Placental epithelial cell (primary cell): ENCODE data around the gene ACR. TPM values are rescaled to one million over a fixed set of nuclear protein-coding genes. Genes with fewer than 3 reads are reported as not detected.

Experiments
- small RNA-seq: library from RNA; depleted of rRNA; stranded (forward); fragments of <200 nt; gene quantifications from one replicate; pipeline ENCODE3, GENCODE V24; 2012
- total RNA-seq: library from RNA; depleted of rRNA; stranded (reverse); fragments of >200 nt; gene quantifications from 2 replicates; pipeline ENCODE4 v1.2.3, GENCODE V29; 2012

The ACR gene
- not detected in 2 replicates for total RNA-seq

DNA sequence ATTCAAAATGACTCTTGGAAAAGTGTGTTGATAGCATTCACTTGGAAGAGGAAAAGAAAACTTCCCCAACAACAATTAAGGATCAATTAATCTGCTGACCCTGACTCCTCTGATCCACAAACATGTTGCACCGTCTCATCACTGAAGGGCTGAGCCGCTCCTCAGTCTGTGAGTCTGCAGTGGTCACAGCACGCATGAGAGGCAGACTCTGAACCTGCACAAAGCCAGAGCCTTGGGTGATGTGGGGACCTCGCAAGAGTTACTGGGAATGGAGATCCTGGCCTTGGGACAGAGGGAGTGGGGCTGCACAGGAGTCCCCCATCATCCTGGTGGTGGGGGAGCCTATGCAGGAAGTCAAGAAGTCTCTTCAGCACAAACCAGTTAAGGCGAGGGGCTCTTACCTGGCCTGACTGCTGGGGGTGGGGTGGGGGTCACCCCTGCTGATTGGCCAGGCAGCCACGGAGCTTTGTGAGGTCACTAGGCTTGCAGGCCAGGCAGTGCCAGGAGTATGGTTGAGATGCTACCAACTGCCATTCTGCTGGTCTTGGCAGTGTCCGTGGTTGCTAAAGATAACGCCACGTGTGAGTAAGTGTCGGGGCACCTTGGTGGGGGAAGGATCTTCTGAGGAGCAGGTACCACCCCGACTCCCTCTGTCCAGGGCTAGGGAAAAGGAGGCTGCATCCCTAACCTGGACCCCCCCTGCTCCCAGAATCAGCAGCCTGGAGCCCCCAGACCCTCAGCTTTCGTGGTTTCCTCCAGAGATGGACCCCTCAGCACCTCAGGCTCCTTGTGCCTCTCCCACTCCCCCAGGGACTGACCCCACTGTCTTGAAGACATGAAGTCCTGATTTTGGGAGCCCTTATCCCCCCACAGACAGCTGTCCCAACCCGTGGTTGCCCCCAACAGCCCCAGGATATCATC, at the start of gene ACR:
ACR (plus strand) TSS at position 477 of the 921 bp plus-strand sequence; CDS start at position 509, 32 bp downstream.

DNA sequence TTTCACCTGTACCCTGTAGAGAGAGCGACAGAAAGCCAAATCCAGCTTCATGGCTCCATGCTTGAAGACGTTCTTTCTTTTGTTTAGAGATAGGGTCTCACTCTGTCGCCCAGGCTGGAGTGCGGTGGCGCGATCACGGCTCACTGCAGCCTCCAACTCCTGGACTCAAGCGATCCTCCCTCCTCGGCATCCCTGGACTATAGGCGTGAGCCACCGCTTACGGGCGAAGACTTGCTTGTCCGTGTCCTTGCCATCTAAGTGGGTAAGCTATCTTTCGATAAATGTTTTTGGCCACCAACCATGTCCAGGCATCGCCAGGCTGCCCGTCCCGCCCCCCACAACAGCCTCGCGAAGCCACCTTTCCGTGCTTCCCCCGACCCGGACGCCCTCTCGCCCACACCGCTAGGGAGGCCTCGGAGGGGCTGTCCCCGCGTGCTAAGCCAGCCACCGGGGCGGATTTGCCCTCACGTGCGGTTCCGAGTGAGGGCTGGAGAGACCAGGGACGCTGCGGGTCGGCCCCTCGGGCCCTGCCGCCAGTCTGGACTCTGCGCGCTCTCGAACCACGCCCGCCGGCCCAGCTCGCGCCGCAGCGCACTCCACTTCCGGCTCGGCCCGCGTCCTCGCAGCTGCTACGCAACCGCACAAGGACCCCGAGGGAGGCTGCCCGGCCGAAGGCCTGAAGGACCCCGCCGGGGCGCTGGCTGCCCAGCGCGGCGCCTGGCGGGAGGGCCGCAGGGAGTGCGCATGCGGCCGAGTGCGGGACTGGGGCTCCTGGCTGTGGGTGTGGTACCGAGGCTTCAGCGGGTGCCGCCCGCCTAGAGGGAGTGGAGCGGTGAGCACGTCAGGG, 45.3 kb downstream of the ACR start, which contains the start of gene RABL2B:
RABL2B (minus strand) TSS at position 604 of the 847 bp plus-strand sequence. CDS start 1,342 bp downstream, outside the sequence.

Small RNA genes lying within 50 kb of the gene (small RNA-seq; reads per million reads assigned to genes)
- not detected for gene RNU6-409P

Other genes starting within 250 kb of the ACR start
- gene LMF2, start 230.5 kb upstream of the ACR start, total RNA-seq = 53.4 and 78.2 TPM in 2 replicates
- gene NCAPH2, start 230.0 kb upstream of the ACR start, total RNA-seq = 30.2 and 39.6 TPM in 2 replicates
- 2.4 and 3.3 TPM in 2 replicates for gene SCO2, start 212.6 kb upstream of the ACR start, total RNA-seq
- gene TYMP, start 208.2 kb upstream of the ACR start, total RNA-seq = 27.8 and 100 TPM in 2 replicates
- 0.11 and 0.79 TPM in 2 replicates for gene KLHDC7B, start 192.3 kb upstream of the ACR start, total RNA-seq
- gene SYCE3, start 175.3 kb upstream of the ACR start, total RNA-seq = 0.79 TPM in 1 of 2 replicates, not detected in the other
- gene CPT1B, start 159.8 kb upstream of the ACR start, total RNA-seq = 1.7 and 3.9 TPM in 2 replicates
- gene CHKB, start 155.4 kb upstream of the ACR start, total RNA-seq = 34.7 and 41.6 TPM in 2 replicates
- gene MAPK8IP2, start 137.4 kb upstream of the ACR start, total RNA-seq = 0.39 and 0.54 TPM in 2 replicates
- gene ARSA, start 110.1 kb upstream of the ACR start, total RNA-seq = 32.8 and 37.3 TPM in 2 replicates
- 1.2 and 1.4 TPM in 2 replicates for gene SHANK3, start 65.4 kb upstream of the ACR start, total RNA-seq
- 18.1 and 20.0 TPM in 2 replicates for gene RABL2B, start 45.4 kb downstream of the ACR start, total RNA-seq